Heart left ventricle (tissue), 13 donors: Measurements from ENCODE around the gene CHAMP1.

Experiments
- POLR2A ChIP-seq, 2 donors: fragments of 450-650 bp; IDR thresholded peaks; one replicate each; pipeline ENCODE4 v1.6.1; 2017; ENCODE audit warnings: antibody characterized with exemption in 2 of 2, mild to moderate bottlenecking in 2 of 2, moderate library complexity in 2 of 2
- TF ChIP-seq, protein P1 (sequence below), 12 donors: fragments of 200-600 bp; sonication (generic) in 4 of 12; IDR thresholded peaks; one replicate each; pipeline versions ENCODE4 v1.5.0 to v1.8.0; 2018 to 2022; ENCODE audit warnings: antibody characterized with exemption in 12 of 12, mild to moderate bottlenecking in 5 of 12
- donor health status: ischemic (EF 13 %, LVEDD 7.1; RV severe dilation, severe dysfunction).
- donor health status: DM: no; HTN: yes; CAD: no.
- donor health status: DM: no; HTN: no; CAD: no.
- donor health status: ischemic (EF 25% LVEDD 6.9; RV normal size, moderate dysfunction).
- donor health status: ischemic (EF 25% LVEDD 5.7; RV mildly dilated, moderate dysfunction).
- donor health status: ischemic (EF 35%, LVEDD 5.7; RV mildly dilated, moderate dysfunction).
- donor health status: nonischemic (EF 11% LVEDD 7.7; RV severe dilation, severe dysfunction).
- donor health status: DM: yes; HTN: yes; CAD: no.
- donor health status: PGD.
- donor health status: ischemic (EF 29% LVEDD 5.4; RV normal size, mild dysfunction).
- donor health status: nonischemic (EF 23%, LVEDD 6.1; RV moderate dilation, normal function).

DNA sequence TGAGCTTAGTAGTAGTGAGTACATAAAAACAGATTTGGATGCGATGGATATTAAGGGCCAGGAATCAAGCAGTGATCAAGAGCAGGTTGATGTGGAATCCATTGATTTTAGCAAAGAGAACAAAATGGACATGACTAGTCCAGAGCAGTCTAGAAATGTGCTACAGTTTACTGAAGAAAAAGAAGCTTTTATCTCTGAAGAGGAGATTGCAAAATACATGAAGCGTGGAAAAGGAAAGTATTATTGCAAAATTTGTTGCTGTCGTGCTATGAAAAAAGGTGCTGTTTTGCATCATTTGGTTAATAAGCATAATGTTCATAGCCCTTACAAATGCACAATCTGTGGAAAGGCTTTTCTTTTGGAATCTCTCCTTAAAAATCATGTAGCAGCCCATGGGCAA, 11.4 kb downstream of the CHAMP1 start:
- TF ChIP-seq, protein P1, sequence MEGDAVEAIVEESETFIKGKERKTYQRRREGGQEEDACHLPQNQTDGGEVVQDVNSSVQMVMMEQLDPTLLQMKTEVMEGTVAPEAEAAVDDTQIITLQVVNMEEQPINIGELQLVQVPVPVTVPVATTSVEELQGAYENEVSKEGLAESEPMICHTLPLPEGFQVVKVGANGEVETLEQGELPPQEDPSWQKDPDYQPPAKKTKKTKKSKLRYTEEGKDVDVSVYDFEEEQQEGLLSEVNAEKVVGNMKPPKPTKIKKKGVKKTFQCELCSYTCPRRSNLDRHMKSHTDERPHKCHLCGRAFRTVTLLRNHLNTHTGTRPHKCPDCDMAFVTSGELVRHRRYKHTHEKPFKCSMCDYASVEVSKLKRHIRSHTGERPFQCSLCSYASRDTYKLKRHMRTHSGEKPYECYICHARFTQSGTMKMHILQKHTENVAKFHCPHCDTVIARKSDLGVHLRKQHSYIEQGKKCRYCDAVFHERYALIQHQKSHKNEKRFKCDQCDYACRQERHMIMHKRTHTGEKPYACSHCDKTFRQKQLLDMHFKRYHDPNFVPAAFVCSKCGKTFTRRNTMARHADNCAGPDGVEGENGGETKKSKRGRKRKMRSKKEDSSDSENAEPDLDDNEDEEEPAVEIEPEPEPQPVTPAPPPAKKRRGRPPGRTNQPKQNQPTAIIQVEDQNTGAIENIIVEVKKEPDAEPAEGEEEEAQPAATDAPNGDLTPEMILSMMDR (IDR thresholded peaks at IDR 0.05), result no peak
- TF ChIP-seq POLR2A (IDR thresholded peaks at IDR 0.05), result no peak
